GM19043 (cell line): Measurements from ENCODE around the gene DNAJB14.

ENCODE experiments used
- ATAC-seq: cut with Tn5 transposase; IDR thresholded peaks from one replicate; pipeline ENCODE4 v1.9.1; 2021; ENCODE audit warnings: low read depth; ENCODE audit not compliant: unreplicated experiment

Gene DNAJB14

DNA sequence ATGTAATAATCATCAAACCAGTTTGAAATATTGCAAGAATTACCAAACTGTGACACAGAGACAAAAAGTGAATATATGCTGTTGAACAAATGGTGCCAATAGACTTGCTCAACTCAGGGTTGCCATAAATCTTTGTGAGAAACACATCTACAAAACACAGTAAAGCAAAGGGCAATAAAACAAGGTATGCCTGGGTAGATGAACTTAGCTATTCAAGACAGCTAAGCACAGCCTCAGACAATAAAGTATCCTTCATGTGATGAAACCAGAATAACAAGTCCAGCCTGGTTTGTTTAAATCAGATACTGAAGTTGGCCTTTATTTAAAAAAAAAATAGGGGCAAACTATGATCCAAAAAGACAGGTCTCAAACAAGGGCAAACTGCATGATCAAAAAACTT lies 71.3 kb downstream of the DNAJB14 start:
- no peak for ATAC-seq

DNA sequence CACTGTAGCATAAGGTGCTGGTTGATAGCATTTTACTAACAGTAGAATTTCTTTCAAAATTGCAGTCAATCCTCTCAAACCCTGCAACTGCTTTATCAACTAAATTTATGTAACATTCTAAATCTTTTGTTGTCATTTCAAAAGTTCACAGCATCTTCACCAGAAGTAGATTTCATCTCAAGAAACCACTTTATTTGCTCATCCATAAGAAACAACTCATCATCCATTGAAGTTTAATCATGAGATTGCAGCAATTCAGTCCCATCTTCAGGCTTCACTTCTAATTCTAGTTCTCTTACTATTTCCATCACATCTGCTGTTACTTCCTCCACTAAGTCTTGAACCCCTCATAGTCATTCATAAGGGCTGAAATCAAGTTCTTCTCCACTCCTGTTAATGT lies 73.8 kb downstream of the DNAJB14 start:
- no peak for ATAC-seq

DNA sequence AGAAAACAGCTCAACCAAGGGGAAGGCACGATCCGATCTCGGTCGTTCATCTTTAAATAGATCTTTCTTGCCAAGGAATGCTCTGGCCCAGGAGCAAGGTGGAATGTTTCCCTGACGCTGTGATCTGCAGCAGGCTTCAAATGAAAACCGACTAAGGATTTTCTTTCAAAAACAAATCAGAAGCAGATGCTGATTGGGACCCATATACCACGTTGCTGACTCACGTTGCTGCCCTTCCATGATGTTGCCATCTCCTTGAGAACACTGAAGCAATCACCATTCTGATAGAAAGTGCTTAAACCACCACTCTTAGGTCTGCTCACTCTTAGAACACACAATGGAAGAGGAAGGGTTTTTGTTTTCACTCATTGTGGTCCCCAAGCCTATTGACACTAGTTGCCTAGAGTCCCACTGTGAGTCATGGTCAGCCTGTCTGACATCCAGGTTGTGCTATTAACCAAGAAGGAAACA lies 78.3 kb downstream of the DNAJB14 start:
- no peak for ATAC-seq

DNA sequence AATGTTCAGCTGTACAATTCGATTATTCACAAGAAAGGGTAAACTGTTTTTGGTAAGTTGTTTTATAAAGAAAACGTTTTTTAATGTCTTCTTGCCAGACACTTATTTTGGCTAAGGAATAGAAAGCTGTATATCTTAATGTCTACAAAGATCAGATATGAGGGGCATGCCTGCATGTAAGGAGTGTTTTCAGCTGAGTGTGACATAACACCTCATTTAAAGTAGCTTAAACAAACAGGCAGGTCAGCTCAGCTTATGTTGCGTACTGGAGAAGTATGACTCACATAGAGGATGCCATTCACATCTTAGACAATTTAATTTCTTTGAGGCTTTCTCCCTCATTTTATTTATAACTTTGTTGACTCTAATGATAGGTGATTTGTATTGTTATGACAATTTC lies 82.6 kb downstream of the DNAJB14 start:
- no peak for ATAC-seq

DNA sequence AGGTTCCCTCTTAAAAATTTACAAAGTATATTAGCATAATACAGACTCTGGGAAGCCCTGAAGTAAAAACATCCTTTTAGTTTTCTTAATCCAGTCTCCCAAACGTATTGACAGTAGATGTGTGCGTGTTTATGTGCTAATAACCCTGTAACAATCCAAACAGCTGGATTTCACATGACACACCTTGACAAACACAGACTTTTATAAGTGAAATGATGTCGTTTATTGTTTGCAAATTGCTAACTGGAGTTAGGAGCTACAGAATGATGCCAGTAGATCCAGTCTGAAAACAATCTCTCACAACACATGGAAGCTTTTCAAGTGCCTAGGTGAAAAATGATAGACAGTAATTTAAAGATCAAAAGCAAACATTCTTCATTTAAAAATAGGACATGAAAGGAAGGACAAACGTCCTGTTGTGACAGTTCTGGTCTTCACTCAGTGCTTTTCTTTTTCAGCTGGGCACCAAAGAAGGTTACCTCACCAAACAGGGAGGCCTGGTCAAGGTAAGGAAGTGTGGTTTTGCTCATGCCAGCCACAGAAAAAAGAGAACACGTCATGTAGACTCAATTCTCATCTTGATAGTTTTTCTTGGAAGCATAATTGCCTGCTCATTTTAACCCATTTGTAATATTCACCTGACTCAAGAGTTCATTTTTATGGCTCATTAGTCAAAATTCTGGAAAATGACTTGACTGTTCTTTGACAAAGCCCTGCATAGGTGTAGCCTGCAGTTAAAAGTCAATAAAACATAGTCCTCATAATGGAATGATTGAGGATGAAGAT lies 85.1 kb downstream of the DNAJB14 start:
- no peak for ATAC-seq

DNA sequence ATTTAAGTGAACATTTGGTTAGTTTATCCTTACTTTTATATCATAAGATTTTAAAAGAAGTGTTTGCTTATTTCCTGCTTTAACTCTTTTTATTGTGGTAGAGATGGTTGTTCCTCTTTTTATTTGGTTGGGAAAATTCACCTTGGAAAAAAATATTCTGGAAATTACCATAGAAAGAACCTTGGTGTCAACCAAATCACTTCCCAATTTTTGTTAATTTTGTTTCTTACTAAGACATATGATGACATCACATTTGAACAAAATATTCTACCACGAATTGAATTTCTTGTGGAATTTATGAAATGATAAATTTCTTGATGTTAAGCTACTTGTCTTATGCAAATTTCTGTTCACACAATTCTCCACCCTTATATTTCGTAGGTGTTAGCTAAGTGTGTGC lies 85.9 kb downstream of the DNAJB14 start:
- no peak for ATAC-seq

DNA sequence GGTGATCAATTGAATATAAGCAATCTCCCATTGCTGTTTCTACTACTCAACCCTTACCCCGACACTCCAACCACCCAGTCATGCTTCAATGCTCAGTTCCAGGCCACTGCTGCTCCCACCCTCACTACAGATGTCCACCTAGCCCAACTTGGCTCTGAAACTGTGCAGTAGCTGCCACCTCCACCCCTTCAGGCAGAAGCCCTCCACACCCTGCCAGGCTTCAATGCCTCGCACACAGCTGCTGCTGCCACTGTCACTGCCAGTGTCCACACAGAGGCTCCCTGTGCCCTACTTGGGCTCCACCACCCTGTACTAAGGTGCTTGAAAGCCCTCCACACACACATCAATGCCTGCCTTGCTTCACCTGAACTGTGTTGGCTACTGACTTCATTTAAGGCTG lies 86.8 kb downstream of the DNAJB14 start:
- ATAC-seq, result no peak

DNA sequence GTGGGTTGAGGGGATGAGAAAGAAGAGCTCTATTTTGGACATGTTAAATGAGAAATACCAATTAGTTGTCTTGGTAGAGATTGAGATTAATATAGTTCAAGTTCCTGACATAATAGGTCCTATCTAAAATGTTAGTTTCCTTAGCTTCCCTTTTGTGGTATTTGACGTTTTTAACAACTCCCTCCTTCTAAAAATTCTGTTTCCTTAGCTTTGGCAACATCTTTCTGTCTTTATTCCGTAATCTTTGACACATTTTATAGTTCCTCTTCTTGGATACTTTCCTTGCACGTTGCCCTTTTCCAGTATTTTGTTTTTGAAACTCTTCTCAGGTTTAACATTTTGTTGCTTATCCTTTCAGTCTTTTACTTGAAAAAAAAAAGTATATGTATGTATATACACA lies 89.1 kb downstream of the DNAJB14 start:
- ATAC-seq, result no peak

DNA sequence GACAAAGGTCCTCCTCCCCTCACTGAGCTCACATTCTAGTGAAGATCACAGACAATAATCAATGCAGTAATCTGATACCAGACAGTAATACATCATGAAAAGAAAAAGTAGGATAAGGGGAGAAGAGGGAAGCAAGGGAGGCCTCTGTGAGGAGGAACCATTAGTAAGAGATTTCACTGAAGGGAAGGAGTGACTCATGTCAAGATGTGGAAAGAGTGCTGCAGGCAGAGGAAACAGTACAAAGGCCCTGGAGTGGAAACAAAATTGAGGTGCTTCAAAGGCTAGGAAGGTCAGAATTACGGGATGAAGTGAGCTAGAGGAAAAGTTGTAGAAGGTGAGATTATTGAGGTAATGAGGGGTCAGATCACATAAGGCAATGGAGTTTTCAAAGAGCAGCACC lies 90.3 kb downstream of the DNAJB14 start:
- ATAC-seq, result no peak

DNA sequence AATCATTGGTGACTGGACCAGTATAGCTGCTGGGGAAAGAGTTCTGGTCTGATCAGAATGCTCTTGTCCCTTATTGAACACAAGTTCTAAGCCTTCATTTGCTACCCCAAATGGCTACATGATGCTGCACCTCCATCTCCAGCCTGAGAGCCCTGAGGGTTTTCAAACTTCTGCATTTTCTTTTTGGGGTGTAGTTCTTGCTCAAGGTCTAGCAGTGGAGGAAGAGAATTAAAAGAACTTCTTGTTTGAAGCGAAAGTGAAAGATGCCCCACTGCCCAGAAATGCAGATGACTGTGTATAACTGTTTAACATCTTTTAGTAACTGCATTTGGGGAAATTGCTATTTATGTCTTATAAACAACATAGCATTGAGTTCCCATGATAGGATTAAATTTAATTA lies 90.7 kb downstream of the DNAJB14 start:
- ATAC-seq, result peak; percentile 42

DNA sequence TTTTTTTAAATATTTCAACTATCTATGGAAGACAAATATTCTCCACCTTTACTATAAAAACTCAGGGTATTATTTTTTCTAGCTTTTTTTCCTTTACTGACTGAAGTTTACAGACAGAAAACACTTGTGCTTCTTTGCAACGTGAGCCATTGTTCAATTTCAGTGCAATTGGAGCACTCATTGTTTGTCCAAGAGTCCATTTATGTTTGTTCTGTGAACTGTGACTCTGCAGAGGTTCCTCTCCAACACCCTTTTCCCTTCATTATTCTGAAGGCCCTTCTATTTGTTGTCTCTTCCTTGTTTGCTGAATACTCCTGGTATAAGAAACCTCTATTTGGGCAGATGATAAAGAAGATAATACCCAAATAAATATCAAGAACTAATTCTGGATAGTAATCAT lies 92.4 kb downstream of the DNAJB14 start:
- ATAC-seq, result no peak

DNA sequence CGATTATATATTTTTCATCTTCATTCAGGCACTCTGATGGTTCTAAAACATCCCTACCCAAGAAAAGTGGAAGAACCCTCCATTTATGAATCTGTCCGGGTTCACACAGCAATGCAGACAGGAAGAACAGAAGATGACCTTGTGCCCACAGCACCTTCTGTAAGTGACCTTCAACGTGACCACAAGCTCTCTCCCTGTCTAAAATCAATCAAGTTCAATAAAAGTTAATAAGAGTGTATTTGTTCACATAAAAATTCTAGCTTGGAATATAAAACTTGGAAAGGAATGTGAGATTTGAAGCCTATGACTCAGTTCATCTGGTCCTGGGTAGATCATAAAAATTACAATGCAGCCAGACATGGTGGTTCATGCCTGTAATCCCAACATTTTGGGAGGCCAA lies 93.2 kb downstream of the DNAJB14 start:
- no peak for ATAC-seq

DNA sequence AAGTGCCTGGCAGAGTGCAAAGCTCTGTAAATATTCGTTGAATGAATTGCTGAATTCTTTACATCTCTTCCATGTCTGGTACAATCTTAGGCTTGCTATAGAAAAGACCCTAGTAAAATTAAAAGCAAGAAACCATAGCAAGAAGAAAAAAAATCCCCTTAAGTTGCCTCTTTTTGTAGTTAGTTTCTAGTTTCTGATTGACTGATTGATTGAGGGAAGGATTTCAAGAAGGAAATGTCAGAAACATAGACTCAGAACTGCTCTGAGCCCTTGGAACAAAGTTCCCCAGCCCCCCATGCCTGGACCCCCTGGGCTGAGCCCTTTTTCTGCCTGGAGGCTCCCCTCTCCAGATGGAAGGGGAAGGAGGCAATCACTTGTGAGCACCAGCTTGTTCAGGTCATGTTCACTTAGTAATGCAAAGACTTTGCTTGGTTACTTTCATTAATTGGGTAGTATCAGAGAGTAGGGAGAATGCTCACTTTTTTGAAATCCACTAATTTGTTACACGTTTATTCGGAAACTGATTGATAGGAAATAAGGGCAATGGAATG lies 94.1 kb downstream of the DNAJB14 start:
- ATAC-seq, result no peak

DNA sequence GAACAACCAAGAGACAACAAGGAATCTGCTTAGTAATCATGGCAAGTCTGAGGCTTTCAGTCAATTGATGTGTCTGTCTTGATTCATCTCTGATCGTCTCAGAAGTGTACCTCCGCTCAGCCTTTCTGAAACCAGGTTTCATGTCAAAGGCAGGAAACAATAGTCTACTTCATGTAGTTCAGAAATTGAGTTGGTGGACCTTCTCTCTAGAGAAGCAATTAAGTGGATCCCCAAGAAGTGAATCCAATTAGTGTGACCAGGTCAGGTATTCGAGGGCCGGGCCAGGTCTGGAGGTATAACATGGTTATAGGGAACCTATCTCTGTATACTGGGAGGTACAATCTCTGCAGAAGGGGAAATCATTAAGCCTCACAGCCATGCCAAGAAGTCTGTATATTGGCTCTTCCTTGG lies 97.8 kb downstream of the DNAJB14 start:
- ATAC-seq, result peak; percentile 38

DNA sequence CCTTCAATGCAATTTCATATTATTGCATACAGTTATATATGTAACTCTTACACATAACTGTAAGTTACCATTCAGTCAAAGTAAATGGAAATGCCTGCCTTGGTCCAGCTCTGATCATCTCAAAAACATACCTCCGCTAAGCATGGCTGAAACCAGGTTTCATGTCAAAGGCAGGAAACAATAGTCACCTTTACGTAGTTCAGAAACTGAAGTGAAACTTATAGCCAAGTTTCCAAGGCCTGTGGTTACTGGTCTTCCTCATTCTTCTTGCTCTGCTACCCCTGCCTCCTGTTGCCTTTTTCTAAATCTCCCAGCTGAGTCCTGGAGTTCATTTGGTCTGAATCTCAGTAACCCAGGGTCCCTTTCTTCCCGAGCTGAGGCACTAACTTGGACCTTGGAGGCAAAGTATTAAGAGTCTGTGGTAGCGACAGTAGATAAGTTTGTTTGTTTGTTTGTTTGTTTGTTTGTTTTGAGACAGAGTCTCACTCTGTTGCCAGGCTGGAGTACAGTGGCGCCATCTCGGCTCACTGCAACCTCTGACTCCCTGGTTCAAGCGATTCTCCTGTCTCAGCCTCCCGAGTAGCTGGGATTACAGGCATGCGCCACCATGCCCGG lies 98.9 kb downstream of the DNAJB14 start:
- peak; percentile 62 for ATAC-seq

DNA sequence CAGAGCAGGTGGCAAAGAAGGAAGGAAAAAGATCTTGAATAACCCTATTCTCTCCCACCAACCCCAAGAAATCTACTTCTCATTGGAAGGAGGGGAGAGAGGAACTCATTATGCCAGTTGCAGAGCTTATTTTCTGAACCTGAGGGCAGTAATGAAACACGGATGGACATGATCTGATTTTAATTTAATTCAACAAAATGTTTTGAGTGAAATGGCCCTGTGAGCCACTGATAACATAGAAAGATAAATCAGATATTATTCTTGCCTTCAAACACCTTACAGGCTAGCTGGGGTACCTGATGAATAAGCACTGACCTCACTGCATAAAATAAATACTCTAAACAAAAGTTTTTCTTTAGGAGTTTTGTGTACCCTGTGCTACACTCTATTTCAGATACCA lies 99.5 kb downstream of the DNAJB14 start:
- no peak for ATAC-seq
